Choroid plexus epithelial cell (primary cell): ENCODE data around the gene VEGFC.

ENCODE experiments used
- DNase-seq: peaks from one replicate; pipeline ENCODE4 v3.0.0-alpha.2; 2010; ENCODE audit warnings: low read depth
- H3K4me3 ChIP-seq: 2 replicates; pipeline ENCODE4 v1.5.1; 2011; ENCODE audit warnings: low read depth, mild to moderate bottlenecking, control low read depth, low read length, moderate library complexity
- TF ChIP-seq, protein P1 (sequence below): conservative IDR thresholded peaks from 2 replicates; pipeline ENCODE4 v1.5.1; 2011; ENCODE audit warnings: low read depth, mild to moderate bottlenecking, control low read depth, inconsistent platforms, low read length, moderate library complexity

Gene VEGFC

DNA sequence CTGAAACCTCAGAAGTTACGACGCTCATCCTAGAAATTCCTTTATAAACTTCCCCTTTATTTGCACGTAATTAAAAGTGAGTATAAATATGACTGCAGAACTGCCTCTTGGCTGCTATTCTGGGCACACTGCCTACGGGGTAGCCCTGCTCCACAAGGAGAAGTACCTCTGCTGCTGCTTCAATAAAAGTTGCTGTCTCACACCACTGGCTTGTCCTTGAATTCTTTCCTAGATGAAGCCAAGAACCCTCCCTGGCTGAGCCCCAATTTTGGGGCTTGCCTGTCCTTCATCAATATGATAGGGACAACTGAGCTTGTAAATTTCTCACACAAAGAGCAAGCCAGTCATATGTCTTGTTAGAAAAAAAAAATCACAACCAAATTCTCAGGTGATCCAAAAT lies 115.8 kb downstream of the VEGFC start:
- no peak overlapping the region for H3K4me3 ChIP-seq
- TF ChIP-seq, protein P1, sequence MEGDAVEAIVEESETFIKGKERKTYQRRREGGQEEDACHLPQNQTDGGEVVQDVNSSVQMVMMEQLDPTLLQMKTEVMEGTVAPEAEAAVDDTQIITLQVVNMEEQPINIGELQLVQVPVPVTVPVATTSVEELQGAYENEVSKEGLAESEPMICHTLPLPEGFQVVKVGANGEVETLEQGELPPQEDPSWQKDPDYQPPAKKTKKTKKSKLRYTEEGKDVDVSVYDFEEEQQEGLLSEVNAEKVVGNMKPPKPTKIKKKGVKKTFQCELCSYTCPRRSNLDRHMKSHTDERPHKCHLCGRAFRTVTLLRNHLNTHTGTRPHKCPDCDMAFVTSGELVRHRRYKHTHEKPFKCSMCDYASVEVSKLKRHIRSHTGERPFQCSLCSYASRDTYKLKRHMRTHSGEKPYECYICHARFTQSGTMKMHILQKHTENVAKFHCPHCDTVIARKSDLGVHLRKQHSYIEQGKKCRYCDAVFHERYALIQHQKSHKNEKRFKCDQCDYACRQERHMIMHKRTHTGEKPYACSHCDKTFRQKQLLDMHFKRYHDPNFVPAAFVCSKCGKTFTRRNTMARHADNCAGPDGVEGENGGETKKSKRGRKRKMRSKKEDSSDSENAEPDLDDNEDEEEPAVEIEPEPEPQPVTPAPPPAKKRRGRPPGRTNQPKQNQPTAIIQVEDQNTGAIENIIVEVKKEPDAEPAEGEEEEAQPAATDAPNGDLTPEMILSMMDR, result no peak
- no peak for DNase-seq

DNA sequence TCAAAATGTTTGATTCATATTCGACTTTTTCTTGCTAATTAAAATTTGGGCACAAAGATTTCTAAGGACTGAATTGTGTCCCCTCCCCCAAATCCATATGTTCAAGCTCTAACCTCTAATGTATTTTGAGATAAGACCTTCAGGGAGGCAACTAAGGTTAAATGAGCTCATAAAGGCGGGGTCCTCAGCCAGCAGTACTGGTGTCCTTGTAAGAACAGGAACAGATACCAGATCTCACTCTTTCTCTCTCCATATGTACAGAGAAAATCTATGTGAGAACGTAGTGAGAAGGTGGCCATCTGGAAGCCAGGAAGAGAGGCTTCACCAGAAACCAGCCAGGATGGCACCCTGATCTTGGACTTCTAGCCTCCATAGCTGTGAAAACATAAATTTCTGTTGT lies 116.9 kb downstream of the VEGFC start:
- TF ChIP-seq, protein P1, result no peak
- no peak for DNase-seq
- no peak overlapping the region for H3K4me3 ChIP-seq

DNA sequence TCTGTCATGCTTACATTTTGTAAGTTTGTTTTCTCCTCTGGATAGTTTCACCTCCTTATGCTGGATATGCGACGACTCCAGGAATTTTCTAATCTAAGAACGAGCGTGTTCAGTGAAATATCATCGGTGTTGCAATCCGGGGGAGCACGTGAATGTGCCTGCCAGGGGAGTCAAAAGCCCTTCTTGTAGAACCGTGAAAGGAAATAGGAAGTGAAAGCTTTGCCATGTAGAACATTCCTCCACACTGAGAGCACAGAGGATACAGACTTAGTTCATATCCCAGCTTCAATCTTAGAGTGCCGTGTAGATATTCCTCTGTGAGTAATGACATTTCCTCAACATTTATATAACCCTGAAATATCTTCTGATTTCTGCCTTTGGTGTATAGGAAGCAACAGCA lies 121.2 kb downstream of the VEGFC start:
- TF ChIP-seq, protein P1, result no peak
- DNase-seq, result peak; percentile 8
- H3K4me3 ChIP-seq, result no peak overlapping the region

DNA sequence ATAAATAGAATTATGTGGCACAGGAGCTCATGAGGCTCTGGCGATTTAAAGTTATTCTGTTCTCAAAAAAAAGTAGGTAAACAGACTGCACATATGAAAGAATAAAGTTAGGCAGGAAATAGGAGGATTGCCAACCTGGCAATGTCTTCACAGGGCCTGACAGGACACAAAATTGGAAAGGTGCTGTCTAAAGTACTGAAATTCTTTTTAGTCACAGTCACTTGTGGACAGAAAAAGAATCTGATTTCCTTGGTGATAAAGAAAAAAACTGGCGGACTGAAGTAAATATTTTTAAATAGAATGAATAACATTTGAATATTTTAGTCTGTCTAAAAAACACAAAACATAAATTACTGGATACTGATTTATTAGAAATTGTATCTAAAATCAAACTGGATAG lies 124.4 kb downstream of the VEGFC start:
- DNase-seq, result peak; percentile 18
- no peak overlapping the region for H3K4me3 ChIP-seq
- TF ChIP-seq, protein P1, result no peak

DNA sequence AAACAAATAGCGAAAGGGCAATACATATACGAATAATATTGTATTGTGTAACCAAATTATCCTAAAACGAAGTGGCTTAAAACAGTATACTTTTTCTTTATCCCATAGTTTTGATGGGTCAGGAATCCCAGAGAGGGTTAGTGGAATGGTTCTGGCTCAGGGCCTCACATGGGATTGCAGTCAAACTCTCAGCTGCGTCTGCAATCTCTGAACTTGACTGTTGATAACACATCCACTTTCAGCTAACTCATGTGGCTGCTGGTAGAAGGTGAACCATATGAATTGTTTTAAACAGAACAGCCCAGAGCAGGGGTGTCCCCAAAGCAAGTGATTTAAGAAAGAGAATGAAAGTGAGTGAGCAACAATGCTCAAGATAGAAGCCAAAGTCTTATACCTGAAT lies 127.8 kb downstream of the VEGFC start:
- no peak overlapping the region for H3K4me3 ChIP-seq
- TF ChIP-seq, protein P1, result no peak
- no peak for DNase-seq

DNA sequence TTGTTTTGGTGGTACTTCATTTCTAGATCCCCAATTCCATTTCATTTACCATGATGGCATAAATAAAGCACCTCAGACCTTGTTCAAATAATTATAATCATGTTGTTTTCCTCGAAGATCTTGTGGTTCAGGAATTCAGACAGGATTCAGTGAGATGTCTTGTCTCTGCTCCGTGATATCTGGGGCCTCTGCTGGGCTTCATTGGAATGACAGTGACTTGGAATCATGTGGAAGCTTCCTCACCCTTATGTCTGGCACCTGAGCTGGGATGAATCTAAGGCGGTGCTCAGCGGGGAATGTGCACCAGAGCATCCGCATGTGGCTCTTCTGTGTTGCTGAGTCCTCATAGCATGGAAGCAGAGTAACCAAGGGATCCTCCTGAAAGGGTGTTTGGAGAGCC lies 132.2 kb downstream of the VEGFC start:
- DNase-seq, result no peak
- TF ChIP-seq, protein P1, result peak; percentile 49
- no peak overlapping the region for H3K4me3 ChIP-seq

DNA sequence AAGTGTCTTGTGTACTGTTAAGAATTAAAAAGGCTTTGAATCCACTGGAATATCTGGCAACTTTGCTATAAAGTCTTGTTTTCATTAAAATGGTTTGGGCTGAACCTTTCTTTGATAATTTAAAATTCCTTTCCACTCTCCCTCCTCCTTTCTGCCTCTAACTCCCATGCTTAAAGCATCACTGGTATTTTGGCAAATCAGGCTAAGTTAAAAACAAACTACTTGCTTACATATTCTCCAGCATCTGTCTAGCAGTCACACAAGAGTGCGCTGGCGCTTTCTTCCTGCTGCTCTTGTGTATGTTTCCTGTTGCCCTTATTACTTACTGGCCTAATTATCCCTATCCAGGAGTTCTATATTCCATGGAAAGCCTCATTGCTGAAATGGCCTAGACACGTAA lies 136.6 kb downstream of the VEGFC start:
- DNase-seq, result no peak
- H3K4me3 ChIP-seq, result no peak overlapping the region
- TF ChIP-seq, protein P1, result no peak
